Mucosa of gallbladder (tissue), 1 donor: ENCODE data around the gene NFKB1. TPM values are rescaled to one million over a fixed set of nuclear protein-coding genes. Genes with fewer than 3 reads are reported as not detected.

Source experiments
- DNase-seq: peaks from one replicate; pipeline ENCODE4 v3.0.0-alpha.2; 2020; ENCODE audit warnings: low spot score
- total RNA-seq: library from RNA; stranded (reverse); gene quantifications from one replicate; pipeline ENCODE4 v1.2.1, GENCODE V29; 2021
- donor health status: DM: no; HTN: no; CAD: no.

NFKB1 gene
- total RNA-seq, 1 donor from 2014 or later: 36.9 TPM

GRCh38 chr4:102627831-102628523, 126.8 kb downstream of the NFKB1 start:
- no peak for DNase-seq

GRCh38 chr4:102629673-102630072, 128.5 kb downstream of the NFKB1 start:
- DNase-seq: no peak

GRCh38 chr4:102631616-102632015, 130.5 kb downstream of the NFKB1 start:
- no peak for DNase-seq

GRCh38 chr4:102632241-102633065, 131.3 kb downstream of the NFKB1 start:
- DNase-seq: no peak

GRCh38 chr4:102633100-102633499, 131.9 kb downstream of the NFKB1 start:
- DNase-seq: no peak

GRCh38 chr4:102637391-102637790, 136.2 kb downstream of the NFKB1 start:
- no peak for DNase-seq

- no peak for DNase-seq
These were observed 137.5 kb downstream of the NFKB1 start for GRCh38 chr4:102638621-102639020.

GRCh38 chr4:102639598-102639997, 138.4 kb downstream of the NFKB1 start:
- no peak for DNase-seq

GRCh38 chr4:102640669-102641068, 139.5 kb downstream of the NFKB1 start:
- DNase-seq: no peak

- no peak for DNase-seq
These were observed 140.6 kb downstream of the NFKB1 start for GRCh38 chr4:102641793-102642192.

- DNase-seq: no peak
These were observed 141.6 kb downstream of the NFKB1 start for GRCh38 chr4:102642631-102643298.

- DNase-seq: no peak
These were observed 146.0 kb downstream of the NFKB1 start for GRCh38 chr4:102647117-102647516.

GRCh38 chr4:102657206-102657605, 156.0 kb downstream of the NFKB1 start:
- DNase-seq: no peak

GRCh38 chr4:102663073-102663472, 161.9 kb downstream of the NFKB1 start:
- DNase-seq: no peak

GRCh38 chr4:102665527-102665926, 164.4 kb downstream of the NFKB1 start:
- no peak for DNase-seq

Other genes starting within 250 kb of the NFKB1 start
- gene SLC39A8, start 155.9 kb upstream of the NFKB1 start, total RNA-seq: 8.3 TPM